ENCODE measurements around the gene HTT-AS.

DNA sequence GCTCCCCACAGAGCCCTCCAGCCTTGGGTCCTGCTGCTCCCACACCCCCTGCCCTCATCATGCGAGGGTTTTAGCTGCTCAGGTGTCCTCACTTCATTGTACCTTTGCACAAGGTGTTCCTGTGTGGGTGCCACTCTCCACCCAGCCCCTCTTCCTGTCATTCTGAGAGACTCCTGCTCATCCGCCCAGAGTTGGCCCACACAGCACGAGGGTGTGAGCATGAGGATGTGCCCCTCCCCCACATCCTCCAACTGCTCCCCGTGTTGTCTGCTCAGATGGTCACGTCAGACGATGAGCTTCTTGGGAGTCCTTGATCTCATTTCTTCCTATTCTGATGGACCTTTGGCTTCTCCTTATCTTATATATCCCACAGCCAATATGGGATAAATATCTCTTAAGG, 53.2 kb downstream of the HTT-AS start:
- TF ChIP-seq, protein P1, sequence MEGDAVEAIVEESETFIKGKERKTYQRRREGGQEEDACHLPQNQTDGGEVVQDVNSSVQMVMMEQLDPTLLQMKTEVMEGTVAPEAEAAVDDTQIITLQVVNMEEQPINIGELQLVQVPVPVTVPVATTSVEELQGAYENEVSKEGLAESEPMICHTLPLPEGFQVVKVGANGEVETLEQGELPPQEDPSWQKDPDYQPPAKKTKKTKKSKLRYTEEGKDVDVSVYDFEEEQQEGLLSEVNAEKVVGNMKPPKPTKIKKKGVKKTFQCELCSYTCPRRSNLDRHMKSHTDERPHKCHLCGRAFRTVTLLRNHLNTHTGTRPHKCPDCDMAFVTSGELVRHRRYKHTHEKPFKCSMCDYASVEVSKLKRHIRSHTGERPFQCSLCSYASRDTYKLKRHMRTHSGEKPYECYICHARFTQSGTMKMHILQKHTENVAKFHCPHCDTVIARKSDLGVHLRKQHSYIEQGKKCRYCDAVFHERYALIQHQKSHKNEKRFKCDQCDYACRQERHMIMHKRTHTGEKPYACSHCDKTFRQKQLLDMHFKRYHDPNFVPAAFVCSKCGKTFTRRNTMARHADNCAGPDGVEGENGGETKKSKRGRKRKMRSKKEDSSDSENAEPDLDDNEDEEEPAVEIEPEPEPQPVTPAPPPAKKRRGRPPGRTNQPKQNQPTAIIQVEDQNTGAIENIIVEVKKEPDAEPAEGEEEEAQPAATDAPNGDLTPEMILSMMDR (IDR thresholded peaks at IDR 0.05), result no peak
- TF ChIP-seq POLR2AphosphoS5 (IDR thresholded peaks at IDR 0.05), result no peak

Measured in suprapubic skin (tissue), 3 donors.